Hematopoietic multipotent progenitor cell (in vitro differentiated cells): ENCODE results near the gene TK1. TPM values are rescaled to one million over a fixed set of nuclear protein-coding genes. Genes with fewer than 3 reads are reported as not detected.

Experiments
- DNase-seq, 3 donors: peaks; one replicate each; pipeline ENCODE4 v3.0.0-alpha.2; 2011 to 2015; ENCODE audit warnings: low read depth in 2 of 3, low spot score in 2 of 3
- small RNA-seq: library from RNA; depleted of rRNA; stranded (forward); fragments of <200 nt; gene quantifications from one replicate; pipeline ENCODE3, GENCODE V24; 2012
- total RNA-seq: library from RNA; depleted of rRNA; stranded (reverse); fragments of >200 nt; gene quantifications from one replicate; pipeline ENCODE4 v1.2.3, GENCODE V29; 2012

The TK1 gene
- total RNA-seq, 1 donor, result 38.5 TPM

GRCh38 chr17:78125138-78125913 lies 61.5 kb downstream of the TK1 start:
- no peak for DNase-seq

- no peak for DNase-seq
Observed at GRCh38 chr17:78124836-78125137, 62.1 kb downstream of the TK1 start.

Small RNA genes lying within 50 kb of the gene (small RNA-seq; reads per million reads assigned to genes)
- gene AC087645.1, result not detected

Other genes starting within 250 kb of the TK1 start
- 11.6 TPM for gene TNRC6C, start 228.3 kb downstream of the TK1 start, total RNA-seq
- 111 TPM for gene TMC6, start 58.3 kb downstream of the TK1 start, total RNA-seq
- gene TMC8, start 56.3 kb downstream of the TK1 start, total RNA-seq, result 75.1 TPM
- 1.1 TPM for gene C17orf99, start 40.7 kb downstream of the TK1 start, total RNA-seq
- 164 TPM for gene SYNGR2, start 18.5 kb downstream of the TK1 start, total RNA-seq
- gene AFMID, start 310 bp upstream of the TK1 start, total RNA-seq, result 33.7 TPM
- gene BIRC5, start 27.2 kb upstream of the TK1 start, total RNA-seq, result 5.9 TPM
- under 0.01 TPM for gene TMEM235, start 44.6 kb upstream of the TK1 start, total RNA-seq
- gene SOCS3, start 173.0 kb upstream of the TK1 start, total RNA-seq, result 118 TPM
- gene PGS1, start 191.6 kb upstream of the TK1 start, total RNA-seq, result 101 TPM